Heart left ventricle (tissue), 16 donors: ENCODE results near the gene ZNRF2. TPM values are rescaled to one million over a fixed set of nuclear protein-coding genes. Genes with fewer than 3 reads are reported as not detected.
"Not testable (repeated sequence)": the region's sequence is repeated elsewhere in the genome, so short reads cannot be mapped to it uniquely, and the experiment has no call there.

ENCODE experiments used
- ATAC-seq, 4 donors: fragments of 200-7000 bp; cut with Tn5 transposase; one replicate each; pipeline ENCODE4 v1.9.1; 2020 to 2022; ENCODE audit warnings: moderate library complexity in 4 of 4, mild to moderate bottlenecking in 3 of 4, moderate number of reproducible peaks in 1 of 4
- DNase-seq, 5 donors: peaks; one replicate each; pipeline ENCODE4 v3.0.0-alpha.2; 2020
- H3K27ac ChIP-seq, 12 donors: fragments of 200-600 bp; sonication (generic) in 4 of 12; one replicate each; pipeline versions ENCODE4 v1.5.0 to v1.8.0; 2016 to 2022; ENCODE audit warnings: mild to moderate bottlenecking in 2 of 12
- H3K27me3 ChIP-seq, 9 donors: fragments of 200-600 bp; sonication (generic) in 2 of 9; one replicate each; pipeline versions ENCODE4 v1.5.1 to v1.8.0; 2016 to 2022; ENCODE audit warnings: mild to moderate bottlenecking in 3 of 9
- H3K36me3 ChIP-seq, 9 donors: fragments of 200-600 bp; sonication (generic) in 2 of 9; one replicate each; pipeline versions ENCODE4 v1.5.0 to v1.8.0; 2018 to 2022; ENCODE audit warnings: mild to moderate bottlenecking in 2 of 9
- H3K4me1 ChIP-seq, 12 donors: fragments of 200-600 bp; sonication (generic) in 4 of 12; one replicate each; pipeline versions ENCODE4 v1.5.0 to v1.8.0; 2016 to 2022; ENCODE audit warnings: mild to moderate bottlenecking in 3 of 12
- H3K4me3 ChIP-seq, 12 donors: fragments of 200-600 bp; sonication (generic) in 4 of 12; one replicate each; pipeline versions ENCODE4 v1.5.0 to v1.8.0; 2017 to 2022; ENCODE audit warnings: mild to moderate bottlenecking in 9 of 12, moderate library complexity in 4 of 12
- H3K9me3 ChIP-seq, 12 donors: fragments of 200-600 bp; sonication (generic) in 4 of 12; one replicate each; pipeline versions ENCODE4 v1.5.0 to v1.8.0; 2016 to 2022; ENCODE audit warnings: mild to moderate bottlenecking in 1 of 12
- POLR2A ChIP-seq, 2 donors: fragments of 450-650 bp; IDR thresholded peaks; one replicate each; pipeline ENCODE4 v1.6.1; 2017; ENCODE audit warnings: antibody characterized with exemption in 2 of 2, mild to moderate bottlenecking in 2 of 2, moderate library complexity in 2 of 2
- WGBS, 4 donors: extraction: QIAGEN DNeasy Blood & Tissue Kit in 2 of 4; methylation state at CpG; one replicate each; pipeline versions ENCODE4 v1.1.5 to v1.1.7; 2013 to 2018; 5-methylcytosine and 5-hydroxymethylcytosine counted together
- intact Hi-C, 10 donors: fragments of 100-400 bp; cut with DNase I; formaldehyde crosslinking; loops; one replicate each; pipeline versions ENCODE4 v1.11.1 to v1.14.2; 2022
- polyA plus RNA-seq, 2 donors: library from polyadenylated mRNA; stranded (reverse); fragments of 200-250 nt; gene quantifications; one replicate each; pipeline ENCODE4 v1.2.3, GENCODE V29; 2013
- total RNA-seq, 9 donors: library from RNA; depleted of rRNA in 2 of 9; stranded (reverse); fragments of >200 nt in 2 of 9; fragmentation: NEBNext Ultra II Directional in 3 of 9; extraction: Animal tissue kit (Norgen Biotek cat#: 25700) in 3 of 9; gene quantifications; one replicate each; pipeline versions ENCODE4 v1.1.0 to v1.2.4, GENCODE V29; 2016 to 2023
- TF ChIP-seq, protein P1 (sequence below), 12 donors: fragments of 200-600 bp; sonication (generic) in 4 of 12; IDR thresholded peaks; one replicate each; pipeline versions ENCODE4 v1.5.0 to v1.8.0; 2018 to 2022; ENCODE audit warnings: antibody characterized with exemption in 12 of 12, mild to moderate bottlenecking in 5 of 12
- donor health status: ischemic (EF 13 %, LVEDD 7.1; RV severe dilation, severe dysfunction).
- donor health status: healthy with polysubstance abuse.
- donor health status: DM: no; HTN: yes; CAD: no.
- donor health status: DM: no; HTN: no; CAD: no.
- donor health status: ischemic (EF 25% LVEDD 6.9; RV normal size, moderate dysfunction).
- donor health status: ischemic (EF 25% LVEDD 5.7; RV mildly dilated, moderate dysfunction).
- donor health status: healthy.
- donor health status: DM: yes; HTN: yes; CAD: no.
- donor health status: ischemic (EF 35%, LVEDD 5.7; RV mildly dilated, moderate dysfunction).
- donor health status: nonischemic (EF 11% LVEDD 7.7; RV severe dilation, severe dysfunction).
- donor health status: DM: yes; HTN: yes; CAD: no.
- donor health status: PGD.
- donor health status: ischemic (EF 29% LVEDD 5.4; RV normal size, mild dysfunction).
- donor health status: nonischemic (EF 23%, LVEDD 6.1; RV moderate dilation, normal function).

The ZNRF2 gene
- total and polyA plus RNA-seq, 11 donors = 2.7 to 15.2 (median 10.4) TPM

DNA sequence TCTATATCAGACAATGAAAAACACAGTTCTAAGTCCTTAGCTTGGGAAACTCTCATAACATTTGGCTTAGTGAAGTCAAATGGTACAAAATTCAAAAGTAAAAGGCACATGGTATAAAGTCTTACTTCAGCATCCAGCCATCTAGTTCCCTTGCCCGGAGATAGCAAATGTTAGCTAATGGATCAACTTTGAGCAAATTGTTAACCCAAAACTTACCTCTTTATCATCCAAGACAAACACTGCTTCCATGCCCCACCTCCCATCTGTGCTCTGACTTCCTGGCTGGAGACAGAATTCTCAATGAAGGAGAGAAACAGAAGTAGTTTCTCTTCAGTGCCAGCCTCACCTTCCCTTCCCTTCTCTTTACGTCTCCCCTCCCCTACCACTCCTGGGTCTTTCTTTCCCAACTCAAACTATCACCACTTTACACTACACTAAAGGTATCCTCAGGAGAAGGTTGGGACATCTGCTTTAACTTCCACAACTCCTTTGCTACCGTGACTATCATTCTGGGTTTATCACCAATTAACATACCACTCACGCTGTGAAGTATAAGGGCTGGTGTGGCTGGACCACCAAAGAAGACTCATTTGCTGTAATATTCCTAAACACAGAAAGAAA, 21.2 kb upstream of the ZNRF2 start:
- no peak for ATAC-seq
- Histone ChIP-seq H3K27ac (no peak overlapping the region), H3K9me3 (no peaks in the 10 kb centered on the region), H3K4me3 (no peak overlapping the region), H3K36me3 (no peaks in the 10 kb centered on the region), H3K4me1 (no peaks in the 10 kb centered on the region), H3K27me3 (no peaks in the 10 kb centered on the region)
- intact Hi-C loops = no loop called here
- TF ChIP-seq POLR2A (IDR thresholded peaks at IDR 0.05) = no peak
- TF ChIP-seq, protein P1, sequence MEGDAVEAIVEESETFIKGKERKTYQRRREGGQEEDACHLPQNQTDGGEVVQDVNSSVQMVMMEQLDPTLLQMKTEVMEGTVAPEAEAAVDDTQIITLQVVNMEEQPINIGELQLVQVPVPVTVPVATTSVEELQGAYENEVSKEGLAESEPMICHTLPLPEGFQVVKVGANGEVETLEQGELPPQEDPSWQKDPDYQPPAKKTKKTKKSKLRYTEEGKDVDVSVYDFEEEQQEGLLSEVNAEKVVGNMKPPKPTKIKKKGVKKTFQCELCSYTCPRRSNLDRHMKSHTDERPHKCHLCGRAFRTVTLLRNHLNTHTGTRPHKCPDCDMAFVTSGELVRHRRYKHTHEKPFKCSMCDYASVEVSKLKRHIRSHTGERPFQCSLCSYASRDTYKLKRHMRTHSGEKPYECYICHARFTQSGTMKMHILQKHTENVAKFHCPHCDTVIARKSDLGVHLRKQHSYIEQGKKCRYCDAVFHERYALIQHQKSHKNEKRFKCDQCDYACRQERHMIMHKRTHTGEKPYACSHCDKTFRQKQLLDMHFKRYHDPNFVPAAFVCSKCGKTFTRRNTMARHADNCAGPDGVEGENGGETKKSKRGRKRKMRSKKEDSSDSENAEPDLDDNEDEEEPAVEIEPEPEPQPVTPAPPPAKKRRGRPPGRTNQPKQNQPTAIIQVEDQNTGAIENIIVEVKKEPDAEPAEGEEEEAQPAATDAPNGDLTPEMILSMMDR (IDR thresholded peaks at IDR 0.05) = no peak
- WGBS, 4 donors = 44 to 59% (median 57%) methylated on average over 4 of the region's 4 CpGs
- no peak for DNase-seq

DNA sequence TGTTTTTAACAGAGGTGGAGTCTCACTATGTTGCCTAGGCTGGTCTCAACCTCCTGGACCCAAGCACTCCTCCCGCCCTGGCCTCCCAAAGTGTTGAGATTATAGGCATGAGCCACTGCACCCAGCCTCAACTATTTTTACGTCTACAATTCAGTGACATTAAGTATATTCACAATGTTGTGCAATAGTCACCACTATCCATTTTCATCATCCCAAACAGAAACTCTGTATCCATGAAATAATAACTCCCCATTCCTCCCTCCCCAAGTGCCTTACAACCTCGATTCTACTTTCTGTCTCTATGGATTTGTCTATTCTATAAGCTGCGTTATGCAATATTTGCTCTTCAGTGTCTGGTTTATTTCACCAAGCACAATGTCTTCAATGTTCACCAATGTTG, 20.3 kb upstream of the ZNRF2 start:
- intact Hi-C loops = no loop called here
- no peak for ATAC-seq
- H3K36me3 ChIP-seq = no peaks in the 10 kb centered on the region
- H3K4me1 ChIP-seq = no peaks in the 10 kb centered on the region
- H3K4me3 ChIP-seq = no peak overlapping the region
- TF ChIP-seq POLR2A (IDR thresholded peaks at IDR 0.05) = no peak
- TF ChIP-seq, protein P1 (IDR thresholded peaks at IDR 0.05) = no peak
- no peaks in the 10 kb centered on the region for H3K9me3 ChIP-seq
- DNase-seq = no peak
- no peak overlapping the region for H3K27ac ChIP-seq
- H3K27me3 ChIP-seq = no peaks in the 10 kb centered on the region
- 81 to 92% (median 91%) methylated on average over 4 of the region's 4 CpGs for whole genome bisulfite sequencing, 4 donors

DNA sequence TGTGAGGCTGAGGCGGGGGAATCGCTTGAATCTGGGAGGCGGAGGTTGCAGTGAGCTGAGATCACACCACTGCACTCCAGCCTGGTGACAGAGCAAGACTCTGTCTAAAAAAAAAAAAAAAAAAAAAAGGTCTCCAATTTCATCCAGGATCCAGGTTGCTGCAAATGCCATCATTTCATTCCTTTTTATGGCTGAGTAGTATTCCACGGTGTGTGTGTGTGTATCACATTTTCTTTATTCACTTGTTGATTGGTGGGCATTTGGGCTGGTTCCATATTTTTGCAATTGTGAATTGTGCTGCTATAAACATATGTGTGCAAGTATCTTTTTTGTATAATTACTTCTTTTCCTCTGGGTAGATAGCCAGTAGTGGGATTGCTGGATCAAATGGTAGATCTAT, 19.2 kb upstream of the ZNRF2 start:
- ATAC-seq, H3K4me3 ChIP-seq, intact Hi-C loops, H3K36me3 ChIP-seq, H3K27me3 ChIP-seq, H3K4me1 ChIP-seq, H3K27ac ChIP-seq, DNase-seq, H3K9me3 ChIP-seq: not testable (repeated sequence)
- WGBS, 4 donors = 91 to 99% (median 97%) methylated on average over 4 of the region's 4 CpGs

DNA sequence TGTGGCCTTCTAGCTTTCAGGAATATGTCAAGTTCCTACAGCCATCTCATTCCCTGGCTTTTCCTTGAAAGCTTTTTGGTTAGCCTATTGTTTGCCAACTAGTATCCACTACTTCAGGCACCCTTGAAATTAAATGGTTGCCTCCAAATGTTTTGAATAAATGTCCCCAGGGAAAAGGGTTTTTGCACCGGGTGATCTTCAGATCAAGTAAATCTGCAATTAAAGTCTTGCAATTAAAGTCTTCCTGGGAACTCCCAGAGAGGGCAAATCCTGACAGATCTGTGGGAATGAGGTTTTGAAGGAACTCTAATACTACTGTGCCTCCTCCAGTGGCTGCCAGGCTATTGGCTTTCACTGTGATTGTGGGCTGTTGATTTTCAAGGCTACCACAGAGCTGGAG, 17.7 kb upstream of the ZNRF2 start:
- ATAC-seq (no peak), DNase-seq (no peak)
- H3K4me1 ChIP-seq = peaks cover 0 to 6% (median 0%) of the 10 kb centered on the region in 12 donors
- intact Hi-C loops = no loop called here
- WGBS, 4 donors = 71 to 82% (median 77%) methylated on average over 1 of the region's 1 CpG
- H3K36me3 ChIP-seq = no peaks in the 10 kb centered on the region
- no peak overlapping the region for H3K4me3 ChIP-seq
- H3K27ac ChIP-seq = no peak overlapping the region
- TF ChIP-seq, protein P1 (IDR thresholded peaks at IDR 0.05) = no peak
- no peak for TF ChIP-seq POLR2A (IDR thresholded peaks at IDR 0.05)
- no peaks in the 10 kb centered on the region for H3K27me3 ChIP-seq
- no peaks in the 10 kb centered on the region for H3K9me3 ChIP-seq

DNA sequence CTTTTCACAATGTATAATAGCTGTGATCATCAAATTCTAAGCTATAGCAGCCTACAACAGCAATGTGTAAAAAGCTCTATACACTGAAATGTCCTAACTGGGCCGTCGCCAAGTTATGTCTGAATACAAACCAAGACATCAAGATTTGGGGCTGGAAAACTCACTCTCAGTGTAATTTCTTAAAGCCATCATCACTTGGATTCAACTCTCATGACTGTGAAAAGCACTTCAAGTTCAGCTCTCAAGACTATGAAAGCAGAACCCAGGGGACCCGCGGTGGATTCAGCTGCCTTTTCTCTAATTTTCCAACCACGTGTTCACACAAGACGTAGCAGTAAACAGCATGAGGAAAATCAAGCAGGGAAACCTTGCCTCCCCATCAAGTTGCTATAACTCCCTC, 15.8 kb upstream of the ZNRF2 start:
- ATAC-seq (no peak), DNase-seq (no peak)
- Histone ChIP-seq H3K4me1 (peaks cover 0 to 6% (median 0%) of the 10 kb centered on the region in 12 donors), H3K27me3 (no peaks in the 10 kb centered on the region), H3K27ac (no peak overlapping the region), H3K9me3 (no peaks in the 10 kb centered on the region), H3K36me3 (no peaks in the 10 kb centered on the region), H3K4me3 (no peak overlapping the region)
- WGBS, 4 donors = 66 to 72% (median 70%) methylated on average over 6 of the region's 6 CpGs
- intact Hi-C loops = no loop called here
- TF ChIP-seq, protein P1 (IDR thresholded peaks at IDR 0.05) = no peak
- no peak for TF ChIP-seq POLR2A (IDR thresholded peaks at IDR 0.05)
